KBM-7 (cell line): Measurements from ENCODE around the gene ISCA2.

Experiments used
- DNase-seq: peaks from one replicate; pipeline ENCODE4 v3.0.0-alpha.2; 2015
- in situ Hi-C: fragments of 300-500 bp; cut with MboI; formaldehyde crosslinking; loops from 2 replicates; pipeline ENCODE4 v1.14.3; 2020; ENCODE audit warnings: low sequenced_read_pairs, low pct_unique_long_range_greater_than_20kb, mixed read lengths

The ISCA2 gene

GRCh38 chr14:74478996-74479635, 14.4 kb upstream of the ISCA2 start:
- no peak for DNase-seq
- in situ Hi-C loops: no loop called here

GRCh38 chr14:74480046-74480445, 13.5 kb upstream of the ISCA2 start:
- DNase-seq: no peak
- in situ Hi-C loops: no loop called here

DNA sequence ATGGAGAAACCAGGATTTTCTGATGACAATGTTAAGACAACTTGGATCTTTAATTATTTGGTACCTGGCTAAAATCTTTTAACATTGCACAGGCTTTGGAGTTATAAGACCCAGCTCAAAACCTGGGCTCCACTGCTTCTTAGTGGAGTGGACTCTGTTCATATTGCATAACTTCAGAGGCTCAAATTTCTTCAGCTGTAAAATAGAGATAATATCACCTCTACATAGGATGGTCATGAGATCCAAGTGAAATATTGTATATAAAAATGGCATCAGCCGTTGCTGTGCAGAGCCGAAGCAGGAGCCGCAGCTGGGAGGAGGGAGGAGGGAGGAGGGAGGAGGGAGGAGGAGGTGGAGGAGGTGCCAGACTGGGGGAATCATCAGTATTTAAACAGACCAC, 11.0 kb upstream of the ISCA2 start:
- in situ Hi-C loops: no loop called here
- no peak for DNase-seq

- in situ Hi-C loops: no loop called here
- DNase-seq: no peak
Measured at GRCh38 chr14:74483321-74483720, 10.2 kb upstream of the ISCA2 start.

- in situ Hi-C loops: no loop called here
Measured at GRCh38 chr14:74486164-74486563, 7.4 kb upstream of the ISCA2 start.

DNA sequence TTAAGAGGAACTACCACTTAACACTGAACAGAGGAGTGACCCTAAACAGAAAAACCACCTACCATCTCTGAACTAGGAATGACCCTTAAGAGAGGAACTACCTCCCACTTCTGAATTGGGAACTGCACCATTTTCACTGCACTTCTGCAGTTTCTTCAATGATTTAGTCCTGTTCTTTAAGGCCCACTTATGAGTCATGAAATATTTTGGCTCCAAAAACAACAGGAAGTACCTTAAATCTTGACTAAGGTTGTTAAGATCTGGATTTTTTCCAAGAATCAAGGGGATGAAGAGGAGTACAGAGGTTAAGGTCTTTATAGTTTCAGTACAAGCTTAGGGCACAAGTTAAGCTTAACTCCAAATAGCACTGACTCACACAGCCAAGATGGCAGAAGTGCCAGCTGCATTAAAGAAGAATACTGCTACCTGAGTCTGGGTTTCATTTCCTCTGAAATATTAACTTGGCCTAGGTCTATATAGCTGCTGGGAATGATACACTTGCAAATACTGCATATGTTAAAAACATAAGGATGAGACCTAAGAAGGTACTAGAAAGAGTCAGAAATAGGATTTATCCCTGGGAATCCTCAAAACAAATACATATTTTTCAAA, 4.7 kb upstream of the ISCA2 start:
- in situ Hi-C loops: no loop called here
- peak; percentile 78 for DNase-seq

More at GRCh38 chr14:74486164-74486563, 7.4 kb upstream of the ISCA2 start:
- no peak for DNase-seq

GRCh38 chr14:74490486-74490885, 3.1 kb upstream of the ISCA2 start:
- in situ Hi-C loops: no loop called here
- DNase-seq: no peak

DNA sequence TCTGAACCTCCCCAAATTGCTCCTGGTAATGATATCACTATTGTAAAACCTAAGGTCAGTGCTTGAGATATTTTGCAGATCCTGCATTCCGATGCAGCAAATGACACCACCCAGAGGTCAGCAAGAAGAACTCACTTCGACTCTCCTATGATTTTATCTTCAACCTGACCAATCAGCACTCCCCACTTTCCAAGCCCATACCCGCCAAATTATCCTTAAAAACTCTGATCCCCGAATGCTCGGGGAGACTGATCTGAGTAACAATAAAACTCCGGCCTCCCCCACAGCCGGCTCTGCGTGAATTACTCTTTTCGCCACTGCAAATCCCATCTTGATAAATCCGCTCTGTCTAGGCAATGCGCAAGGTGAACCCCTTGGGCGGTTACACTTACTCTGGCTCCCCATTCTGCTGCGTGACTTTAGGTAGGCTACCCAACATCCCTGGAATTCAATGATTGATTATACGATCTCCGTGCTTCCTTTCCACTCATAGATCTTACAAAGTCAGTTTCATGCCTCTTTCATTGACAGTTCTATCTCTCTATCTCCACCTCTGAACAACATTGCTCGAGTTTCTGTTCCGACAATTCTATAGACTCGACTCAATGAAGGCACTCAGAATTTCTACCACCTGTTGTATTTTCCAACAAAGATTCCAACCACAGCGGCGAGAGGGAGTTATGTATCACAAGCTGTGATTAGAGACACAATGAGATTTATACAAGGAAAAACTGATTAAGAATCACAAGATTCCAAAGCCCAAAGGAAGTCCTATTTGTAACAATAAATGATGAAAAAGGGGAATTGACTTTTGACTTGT, 1.4 kb upstream of the ISCA2 start:
- no peak for DNase-seq
- in situ Hi-C loops: no loop called here

GRCh38 chr14:74492776-74493342, 706 bp upstream of the ISCA2 start, which contains the start of gene NPC2:
NPC2 (minus strand) TSS chr14:74493305; CDS start chr14:74493274, 31 bp downstream.
- in situ Hi-C loops: no loop called here
- DNase-seq: no peak

GRCh38 chr14:74495356-74495755, 1.8 kb downstream of the ISCA2 start:
- in situ Hi-C loops: no loop called here
- DNase-seq: peak; percentile 60

- in situ Hi-C loops: no loop called here
- DNase-seq: no peak
Measured at GRCh38 chr14:74500417-74501134, 7.0 kb downstream of the ISCA2 start.

GRCh38 chr14:74501135-74501614, 7.6 kb downstream of the ISCA2 start:
- peak; percentile 51 for DNase-seq
- in situ Hi-C loops: no loop called here

- in situ Hi-C loops: no loop called here
- no peak for DNase-seq
Measured at GRCh38 chr14:74501691-74502090, 8.1 kb downstream of the ISCA2 start.

DNA sequence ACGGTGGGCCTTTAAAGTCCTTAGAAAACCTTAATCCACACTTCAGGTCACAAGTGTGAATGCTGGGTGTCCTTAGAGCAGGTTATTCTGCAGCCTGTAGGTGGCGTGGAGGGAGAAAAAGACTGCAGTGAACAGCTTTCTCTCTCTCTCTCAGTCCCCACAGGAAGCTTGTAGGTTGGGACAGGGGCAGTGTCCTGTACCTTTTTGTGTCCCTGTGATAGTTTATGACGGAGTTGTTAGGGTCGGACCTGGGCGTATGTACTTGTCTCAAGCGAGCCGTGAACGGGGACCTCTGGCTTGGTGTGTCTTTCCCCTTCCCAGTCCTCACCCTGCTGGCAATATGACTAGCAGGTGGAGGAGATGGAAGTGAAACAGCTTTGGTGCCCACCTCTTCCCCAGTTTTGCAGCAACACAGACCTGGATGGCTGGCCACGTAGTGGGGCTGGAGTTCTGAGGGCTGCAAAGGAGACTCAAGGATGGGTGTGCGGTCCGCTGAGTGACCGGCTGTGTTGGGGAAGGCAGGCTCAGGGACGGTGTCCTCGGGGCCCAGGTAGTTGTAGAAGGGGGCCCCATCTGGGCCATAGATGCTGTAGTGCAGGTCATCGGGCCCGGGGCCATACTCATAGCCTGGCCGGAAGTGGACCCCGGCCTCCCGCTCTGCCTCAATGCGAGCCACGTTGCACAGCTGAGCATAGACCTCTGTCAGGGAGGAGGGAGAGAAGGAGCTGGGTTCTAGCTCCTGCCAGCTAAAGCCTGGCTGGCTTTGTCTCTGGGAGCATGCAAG, 8.9 kb downstream of the ISCA2 start:
- in situ Hi-C loops: no loop called here

DNA sequence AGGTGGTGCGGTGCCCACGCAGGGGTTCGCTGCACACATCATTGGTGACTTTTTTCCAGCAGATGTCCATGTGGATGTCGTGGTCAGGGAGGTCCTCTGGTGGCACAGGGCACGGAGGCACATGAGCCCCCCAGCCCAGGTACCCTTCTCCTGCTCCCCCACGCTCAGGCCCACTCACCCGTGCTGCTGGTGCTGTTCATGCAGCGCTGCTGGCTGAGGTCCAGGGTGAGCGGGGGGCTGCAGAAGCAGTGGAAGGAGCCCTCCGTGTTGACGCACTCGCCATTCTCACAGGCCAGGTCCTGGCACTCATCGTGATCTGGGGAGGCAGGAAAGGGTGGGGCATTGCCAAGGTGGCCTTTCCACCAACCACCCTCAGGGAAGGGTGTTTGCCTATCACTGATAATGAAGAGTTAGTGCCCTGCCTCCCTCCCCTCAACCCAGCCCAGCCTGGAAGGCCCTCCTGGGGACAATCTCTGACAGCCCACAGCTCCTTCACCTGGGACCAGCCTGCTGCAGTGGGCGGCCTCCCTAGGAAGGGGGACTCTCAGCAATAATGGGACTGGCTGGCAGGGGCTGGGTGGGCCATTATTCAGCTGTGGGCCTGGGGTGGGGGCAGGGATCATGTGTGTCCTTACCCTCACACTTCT, 9.8 kb downstream of the ISCA2 start:
- DNase-seq: no peak
- in situ Hi-C loops: no loop called here

More for the DNA sequence above, 8.9 kb downstream of the ISCA2 start:
- DNase-seq: peak; percentile 53

DNA sequence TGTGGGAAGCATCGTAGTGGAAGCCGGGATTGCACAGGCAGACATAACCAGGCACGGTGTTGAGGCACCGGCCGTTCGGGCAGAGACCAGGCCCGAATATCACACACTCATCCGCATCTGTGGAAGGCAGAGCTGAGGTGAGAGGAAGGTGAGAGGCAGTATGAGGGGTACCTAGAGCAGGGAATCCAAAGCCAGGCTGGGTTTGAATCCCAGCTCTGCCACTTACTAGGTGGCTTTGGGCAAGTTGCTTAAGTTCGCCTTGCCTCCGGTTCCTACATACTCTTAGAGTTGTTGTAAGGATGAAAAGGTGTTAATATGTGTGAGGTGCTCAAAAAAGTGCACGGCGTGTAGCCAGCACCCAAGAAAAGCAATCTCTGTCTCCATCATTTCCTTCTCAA, 10.4 kb downstream of the ISCA2 start:
- in situ Hi-C loops: no loop called here
- no peak for DNase-seq

GRCh38 chr14:74504412-74504811, 10.8 kb downstream of the ISCA2 start:
- in situ Hi-C loops: no loop called here
- DNase-seq: no peak
